LNCaP clone FGC (cell line): ENCODE data around the gene ACVR1B.

Experiments used
- DNase-seq: peaks from one replicate; pipeline ENCODE4 v3.0.0-alpha.2; 2011; ENCODE audit warnings: low read depth
- H3K4me3 ChIP-seq: 2 replicates; pipeline ENCODE4 v1.5.1; 2011; ENCODE audit warnings: mild to moderate bottlenecking, low read depth, low read length, control low read depth
- TF ChIP-seq, protein P1 (sequence below): IDR thresholded peaks from 2 replicates; pipeline ENCODE4 v1.5.1; 2012; ENCODE audit warnings: mild to moderate bottlenecking; ENCODE audit not compliant: control insufficient read depth, insufficient read depth; ENCODE audit errors: extremely low read depth

Gene ACVR1B

DNA sequence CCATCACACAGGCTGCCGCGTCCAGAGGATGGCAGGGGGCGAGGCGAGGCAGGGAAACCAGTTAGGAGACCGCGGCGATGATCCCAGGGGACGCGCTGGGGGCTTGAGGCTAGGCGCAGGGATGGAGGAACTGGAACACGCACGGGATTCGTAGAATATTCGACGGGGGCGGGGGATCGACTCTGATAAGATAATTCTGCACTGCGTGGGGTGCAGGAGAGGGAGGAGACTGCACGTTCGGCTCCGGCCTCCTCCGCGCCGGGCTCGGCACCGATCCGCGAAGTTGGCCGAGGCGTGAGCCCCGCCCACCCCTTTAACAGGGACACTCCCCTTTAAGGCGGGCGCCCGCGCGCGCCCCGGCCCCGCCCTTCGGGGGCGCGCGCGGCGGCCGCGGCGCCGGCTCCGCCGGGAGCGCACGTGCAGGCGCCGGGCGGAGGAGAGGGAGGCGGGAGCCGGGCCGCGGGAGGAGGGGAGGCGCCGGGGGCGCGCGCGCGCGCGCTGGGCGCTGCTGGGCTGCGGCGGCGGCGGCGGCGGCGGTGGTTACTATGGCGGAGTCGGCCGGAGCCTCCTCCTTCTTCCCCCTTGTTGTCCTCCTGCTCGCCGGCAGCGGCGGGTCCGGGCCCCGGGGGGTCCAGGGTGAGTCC, at the start of gene ACVR1B:
ACVR1B (plus strand) TSS at position 501 of the 644 bp plus-strand sequence; CDS start at position 546, 45 bp downstream.
- DNase-seq: peak; percentile 63
- peak within 1 kb of the TSS; percentile 91 for H3K4me3 ChIP-seq
- TF ChIP-seq, protein P1, sequence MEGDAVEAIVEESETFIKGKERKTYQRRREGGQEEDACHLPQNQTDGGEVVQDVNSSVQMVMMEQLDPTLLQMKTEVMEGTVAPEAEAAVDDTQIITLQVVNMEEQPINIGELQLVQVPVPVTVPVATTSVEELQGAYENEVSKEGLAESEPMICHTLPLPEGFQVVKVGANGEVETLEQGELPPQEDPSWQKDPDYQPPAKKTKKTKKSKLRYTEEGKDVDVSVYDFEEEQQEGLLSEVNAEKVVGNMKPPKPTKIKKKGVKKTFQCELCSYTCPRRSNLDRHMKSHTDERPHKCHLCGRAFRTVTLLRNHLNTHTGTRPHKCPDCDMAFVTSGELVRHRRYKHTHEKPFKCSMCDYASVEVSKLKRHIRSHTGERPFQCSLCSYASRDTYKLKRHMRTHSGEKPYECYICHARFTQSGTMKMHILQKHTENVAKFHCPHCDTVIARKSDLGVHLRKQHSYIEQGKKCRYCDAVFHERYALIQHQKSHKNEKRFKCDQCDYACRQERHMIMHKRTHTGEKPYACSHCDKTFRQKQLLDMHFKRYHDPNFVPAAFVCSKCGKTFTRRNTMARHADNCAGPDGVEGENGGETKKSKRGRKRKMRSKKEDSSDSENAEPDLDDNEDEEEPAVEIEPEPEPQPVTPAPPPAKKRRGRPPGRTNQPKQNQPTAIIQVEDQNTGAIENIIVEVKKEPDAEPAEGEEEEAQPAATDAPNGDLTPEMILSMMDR: no peak

DNA sequence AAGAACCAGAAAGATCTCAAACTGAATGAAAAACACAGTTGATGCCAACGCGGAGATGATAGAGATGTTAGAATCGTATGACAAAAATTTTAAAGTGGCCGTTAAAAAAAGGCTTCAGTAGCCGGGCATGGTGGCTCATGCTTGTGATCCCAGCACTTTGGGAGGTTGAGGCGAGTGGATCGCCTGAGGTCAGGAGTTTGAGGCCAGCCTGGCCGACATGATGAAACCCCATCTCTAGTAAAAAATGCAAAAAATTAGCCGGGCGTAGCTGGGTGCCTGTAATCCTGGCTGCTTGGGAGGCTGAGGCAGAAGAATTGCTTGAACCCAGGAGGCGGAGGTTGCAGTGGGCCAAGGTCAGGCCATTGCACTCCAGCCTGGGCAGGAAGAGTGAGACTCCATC, 49.6 kb upstream of the ACVR1B start:
- no peak for DNase-seq
- H3K4me3 ChIP-seq: no peak overlapping the region
- TF ChIP-seq, protein P1: no peak

DNA sequence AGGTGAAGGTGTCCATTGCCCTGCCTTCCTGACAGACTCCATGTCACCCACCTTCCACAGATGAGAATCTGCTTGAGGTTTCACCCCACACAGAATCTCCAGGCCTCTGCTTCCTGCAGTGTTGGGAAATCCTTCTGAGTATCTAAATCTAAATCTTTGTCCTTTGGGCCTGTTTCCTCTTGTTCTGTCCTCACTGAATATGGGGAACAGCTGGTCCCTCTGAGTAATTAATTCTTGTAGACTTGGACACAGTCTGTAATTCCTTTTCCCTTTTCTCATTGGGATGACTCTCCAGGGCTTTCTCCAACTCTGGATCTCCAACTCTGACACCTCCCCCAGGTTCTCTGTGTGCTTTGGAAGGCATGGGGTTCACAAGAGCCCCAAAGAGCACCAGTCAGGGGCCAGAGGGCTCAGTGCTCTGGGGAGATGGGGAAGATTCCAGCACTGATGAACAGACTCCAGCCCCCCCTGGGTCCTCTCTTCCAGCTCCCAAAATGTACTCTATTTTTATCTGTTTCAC, 46.5 kb upstream of the ACVR1B start:
- no peak for DNase-seq
- no peak overlapping the region for H3K4me3 ChIP-seq
- TF ChIP-seq, protein P1: no peak

DNA sequence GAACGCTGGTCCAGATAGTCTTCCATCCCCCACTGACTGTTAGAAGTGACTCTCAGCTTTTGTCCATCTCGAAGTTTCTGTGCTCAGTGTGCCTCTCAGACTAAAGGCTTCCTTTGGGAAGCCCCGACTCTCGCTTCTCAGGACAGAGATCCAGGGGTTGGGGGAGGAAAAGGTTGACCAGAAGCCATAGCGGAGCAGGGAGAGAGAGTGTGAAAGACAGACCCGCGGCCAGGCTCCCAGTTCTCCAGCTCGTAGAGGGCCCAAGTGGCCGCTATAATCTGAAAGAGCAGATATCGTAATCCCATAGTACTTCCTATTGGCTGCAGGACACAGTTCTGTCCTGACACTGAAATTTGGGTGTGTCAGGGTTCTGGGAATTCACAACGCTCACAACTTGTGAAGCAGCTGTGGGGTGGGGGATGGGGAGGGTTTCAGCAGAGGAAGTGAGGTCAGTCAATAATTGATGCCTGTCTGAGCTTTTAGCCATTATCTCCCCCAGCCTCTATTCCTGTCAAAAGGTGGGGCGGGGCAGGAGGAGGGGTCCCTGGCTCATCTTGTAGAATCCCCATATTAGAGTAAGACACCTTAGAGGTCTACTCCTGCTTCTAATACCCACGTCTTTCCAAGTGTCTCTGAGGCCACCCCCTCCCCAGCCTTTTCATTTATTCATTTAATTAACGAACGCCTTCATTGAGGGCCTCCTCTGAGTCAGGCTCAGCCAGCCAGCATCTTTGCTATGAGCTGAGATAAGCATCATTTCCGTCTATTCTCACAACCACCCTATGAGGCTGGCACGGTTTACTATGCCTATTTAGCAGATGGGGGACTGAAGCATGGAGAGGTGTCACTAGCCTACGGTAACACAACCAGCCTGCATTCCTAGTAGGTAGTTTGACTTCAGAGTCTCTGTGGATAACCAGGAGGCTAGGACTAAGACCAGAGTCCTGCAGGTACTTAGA, 45.7 kb upstream of the ACVR1B start:
- no peak overlapping the region for H3K4me3 ChIP-seq
- no peak for DNase-seq
- TF ChIP-seq, protein P1: no peak

DNA sequence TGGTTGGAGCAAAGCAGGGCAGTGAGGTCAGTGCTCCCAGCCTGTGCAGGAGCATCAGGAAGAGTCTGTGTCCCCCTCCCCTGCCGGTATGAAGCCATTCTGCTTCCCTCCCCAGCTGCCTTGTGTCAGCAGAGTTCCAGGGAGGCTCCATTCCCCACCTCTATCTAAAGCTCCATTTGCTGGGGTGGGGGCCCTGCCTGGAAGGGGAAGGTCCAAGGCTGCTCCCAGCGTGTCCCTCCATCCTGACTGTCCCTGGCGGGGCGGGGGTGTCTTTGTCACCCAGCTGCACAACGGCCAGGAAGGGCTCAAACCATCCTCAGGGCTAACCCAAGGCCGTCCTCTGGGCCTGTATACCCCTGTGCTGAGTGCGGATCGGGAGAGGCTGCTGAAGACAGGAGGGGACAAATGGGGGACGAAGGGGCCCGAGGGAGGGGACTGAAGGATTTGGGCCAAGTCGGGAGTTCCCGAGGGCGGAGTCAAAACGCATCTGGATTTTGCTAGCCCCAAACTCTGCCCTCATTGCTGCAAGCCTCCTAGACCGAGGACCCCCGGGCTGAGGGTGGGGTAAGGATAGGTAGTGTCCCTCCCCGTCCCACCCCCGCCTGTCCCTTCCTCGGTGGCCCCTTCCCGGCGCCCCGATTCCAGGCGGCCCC, 44.9 kb upstream of the ACVR1B start:
- TF ChIP-seq, protein P1: no peak
- H3K4me3 ChIP-seq: no peak overlapping the region
- no peak for DNase-seq

DNA sequence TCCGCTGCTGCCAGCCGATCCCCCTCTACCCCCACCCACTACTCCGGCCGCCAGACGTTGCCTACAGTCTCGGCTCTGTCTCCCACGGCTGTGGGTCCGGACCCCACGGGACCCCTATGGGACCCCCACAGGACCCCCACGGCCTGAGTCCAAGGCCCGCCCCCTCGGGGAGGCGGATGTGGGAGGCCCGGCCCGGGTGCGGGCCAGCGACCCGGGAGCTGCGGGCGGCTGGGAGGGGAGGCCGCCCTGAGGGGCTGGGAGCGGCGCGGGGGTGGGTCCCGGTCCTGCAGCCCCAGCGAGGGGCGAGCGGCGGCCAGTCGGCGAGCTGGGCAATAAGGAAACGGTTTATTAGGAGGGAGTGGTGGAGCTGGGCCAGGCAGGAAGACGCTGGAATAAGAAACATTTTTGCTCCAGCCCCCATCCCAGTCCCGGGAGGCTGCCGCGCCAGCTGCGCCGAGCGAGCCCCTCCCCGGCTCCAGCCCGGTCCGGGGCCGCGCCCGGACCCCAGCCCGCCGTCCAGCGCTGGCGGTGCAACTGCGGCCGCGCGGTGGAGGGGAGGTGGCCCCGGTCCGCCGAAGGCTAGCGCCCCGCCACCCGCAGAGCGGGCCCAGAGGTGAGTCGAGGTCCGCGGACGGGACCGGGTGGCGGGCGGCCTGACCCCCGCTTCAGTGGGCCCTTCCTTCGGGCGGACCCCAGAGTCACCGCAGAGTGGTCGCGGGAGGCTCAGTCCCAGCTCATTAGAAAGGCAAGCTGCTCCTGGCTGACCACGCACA, 44.2 kb upstream of the ACVR1B start, which contains the start of gene ACVRL1:
ACVRL1 (plus strand) TSS at position 422 of the 773 bp plus-strand sequence. CDS start 4,971 bp downstream, outside the sequence.
- TF ChIP-seq, protein P1: no peak
- H3K4me3 ChIP-seq: no peak within 1 kb of the TSS

More for the DNA sequence above, 44.2 kb upstream of the ACVR1B start, which contains the start of gene ACVRL1:
- no peak for DNase-seq
